Neural cell (in vitro differentiated cells): Measurements from ENCODE around the gene FBXL20.
A peak's percentile ranks its signal among the peaks of the same experiment; 100 is the strongest.

ENCODE experiments used
- POLR2AphosphoS5 ChIP-seq: IDR thresholded peaks from 2 replicates; pipeline ENCODE4 v1.6.1; 2012
- TF ChIP-seq, protein P1 (sequence below): fragments of 450-650 bp; IDR thresholded peaks from 2 replicates; pipeline ENCODE4 v1.5.1; 2014; ENCODE audit warnings: antibody characterized with exemption, mild to moderate bottlenecking, moderate library complexity; ENCODE audit not compliant: poor library complexity, severe bottlenecking

- TF ChIP-seq, protein P1, sequence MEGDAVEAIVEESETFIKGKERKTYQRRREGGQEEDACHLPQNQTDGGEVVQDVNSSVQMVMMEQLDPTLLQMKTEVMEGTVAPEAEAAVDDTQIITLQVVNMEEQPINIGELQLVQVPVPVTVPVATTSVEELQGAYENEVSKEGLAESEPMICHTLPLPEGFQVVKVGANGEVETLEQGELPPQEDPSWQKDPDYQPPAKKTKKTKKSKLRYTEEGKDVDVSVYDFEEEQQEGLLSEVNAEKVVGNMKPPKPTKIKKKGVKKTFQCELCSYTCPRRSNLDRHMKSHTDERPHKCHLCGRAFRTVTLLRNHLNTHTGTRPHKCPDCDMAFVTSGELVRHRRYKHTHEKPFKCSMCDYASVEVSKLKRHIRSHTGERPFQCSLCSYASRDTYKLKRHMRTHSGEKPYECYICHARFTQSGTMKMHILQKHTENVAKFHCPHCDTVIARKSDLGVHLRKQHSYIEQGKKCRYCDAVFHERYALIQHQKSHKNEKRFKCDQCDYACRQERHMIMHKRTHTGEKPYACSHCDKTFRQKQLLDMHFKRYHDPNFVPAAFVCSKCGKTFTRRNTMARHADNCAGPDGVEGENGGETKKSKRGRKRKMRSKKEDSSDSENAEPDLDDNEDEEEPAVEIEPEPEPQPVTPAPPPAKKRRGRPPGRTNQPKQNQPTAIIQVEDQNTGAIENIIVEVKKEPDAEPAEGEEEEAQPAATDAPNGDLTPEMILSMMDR: peak; percentile 17
- peak; percentile 84 for TF ChIP-seq POLR2AphosphoS5
Measured at GRCh38 chr17:39401412-39402243, at the start of gene FBXL20.
